ENCODE measurements around the gene NOS1. TPM values are rescaled to one million over a fixed set of nuclear protein-coding genes. Genes with fewer than 3 reads are reported as not detected.
"Not testable (repeated sequence)": the region's sequence is repeated elsewhere in the genome, so short reads cannot be mapped to it uniquely, and the experiment has no call there.

NOS1 gene
- total RNA-seq, 1 donor from 2014 or later, result 17.6 TPM

DNA sequence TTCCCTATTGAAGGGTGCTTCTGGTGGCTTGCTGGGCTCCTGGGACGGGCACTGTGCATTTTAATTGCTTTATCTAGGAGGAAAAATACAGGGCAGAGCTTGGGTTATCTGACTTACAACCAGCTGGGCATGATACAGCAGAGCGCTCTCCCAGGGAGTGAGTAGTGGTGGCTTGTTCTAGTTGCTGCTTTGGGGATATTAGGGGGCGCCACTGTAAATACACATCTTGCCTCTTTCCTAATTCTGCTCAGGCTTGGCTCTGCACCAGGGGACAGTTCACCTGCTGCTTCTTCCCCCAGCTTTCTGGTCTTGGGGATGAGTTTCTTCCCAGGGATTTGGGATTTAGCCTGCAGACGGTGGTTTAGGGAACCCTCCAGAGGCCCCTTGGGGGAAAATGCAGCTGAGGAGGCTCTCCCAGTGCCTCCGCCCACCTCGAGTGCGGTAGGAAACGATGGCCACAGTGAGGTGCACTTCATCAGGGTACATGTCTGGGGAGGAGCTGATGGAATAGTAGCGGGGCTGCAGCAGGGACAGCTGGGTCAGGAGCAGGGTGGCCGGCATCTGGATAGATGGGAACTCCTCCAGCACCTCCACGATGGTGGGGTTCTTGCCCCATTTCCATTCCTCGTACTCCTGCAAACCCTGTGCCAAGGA is 134.3 kb downstream of the NOS1 start:
- DNase-seq (ENCODE audit: low spot score) (no peak), ATAC-seq (no peak)
- intact Hi-C loops (cut with DNase I), result no loop called here

DNA sequence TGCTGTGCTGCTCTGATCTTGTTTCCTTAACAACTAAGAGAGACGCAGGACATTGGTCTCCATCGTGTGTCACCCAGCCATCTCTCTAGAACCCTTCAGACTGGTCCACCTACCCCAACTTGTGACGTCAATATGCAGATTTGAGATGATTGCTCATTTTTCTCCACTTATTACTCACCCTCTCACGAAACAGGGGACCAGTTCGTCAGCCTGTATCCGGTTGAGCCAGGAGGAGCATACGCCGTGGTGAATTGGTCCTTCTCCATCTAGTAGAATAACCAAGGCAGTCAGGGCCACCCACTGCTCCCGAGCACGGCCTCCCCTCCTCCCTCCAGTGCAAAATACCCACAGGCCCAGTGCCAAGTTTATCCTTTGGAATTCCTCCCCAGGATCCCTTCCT is 134.9 kb downstream of the NOS1 start:
- no peak for ATAC-seq
- intact Hi-C loops (cut with DNase I), result no loop called here
- DNase-seq (ENCODE audit: low spot score), result no peak

DNA sequence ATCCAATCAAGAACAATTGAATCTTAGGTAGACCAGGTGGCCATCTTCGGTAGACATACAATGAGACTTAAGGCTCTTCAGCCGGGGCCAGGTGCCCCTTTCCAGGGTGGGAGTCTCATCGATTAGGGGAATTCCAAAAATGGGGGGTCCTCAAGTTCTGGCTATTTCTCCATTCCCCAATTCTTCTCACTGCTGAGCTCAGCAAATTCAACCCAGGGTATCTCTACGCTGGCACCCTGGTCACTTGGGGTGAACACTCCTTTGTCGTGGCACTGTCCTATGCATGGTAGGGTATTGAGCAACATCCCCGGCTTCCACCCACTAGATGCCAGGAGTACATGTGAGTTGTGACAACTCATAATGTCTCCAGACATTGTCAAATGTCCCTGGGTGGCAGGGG is 136.2 kb downstream of the NOS1 start:
- ATAC-seq (no peak), DNase-seq (ENCODE audit: low spot score) (no peak)
- intact Hi-C loops (cut with DNase I), result no loop called here

DNA sequence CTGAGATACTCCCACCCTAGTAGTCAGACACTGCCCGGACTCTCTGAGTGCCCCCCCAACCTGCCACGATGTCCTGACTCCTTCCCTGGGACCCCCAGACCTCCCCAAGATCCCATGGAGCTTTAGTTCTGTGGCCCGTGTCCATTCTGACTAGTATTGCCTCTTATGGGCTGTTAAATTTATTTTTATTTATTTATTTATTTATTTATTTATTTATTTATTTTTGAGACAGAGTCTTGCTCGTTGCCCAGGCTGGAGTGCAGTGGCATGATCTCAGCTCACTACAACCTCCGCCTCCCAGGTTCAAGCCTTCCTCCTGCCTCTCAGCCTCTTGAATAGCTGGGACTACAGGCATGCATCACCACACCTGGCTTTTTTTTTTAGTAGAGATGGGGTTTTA is 140.5 kb downstream of the NOS1 start:
- intact Hi-C loops (cut with DNase I), result loop anchor here (5.0 kb wide), 1 partner anchor 1874 kb away; no protein-coding TSS in a partner anchor
- not testable (repeated sequence) for DNase-seq (ENCODE audit: low spot score); ATAC-seq

DNA sequence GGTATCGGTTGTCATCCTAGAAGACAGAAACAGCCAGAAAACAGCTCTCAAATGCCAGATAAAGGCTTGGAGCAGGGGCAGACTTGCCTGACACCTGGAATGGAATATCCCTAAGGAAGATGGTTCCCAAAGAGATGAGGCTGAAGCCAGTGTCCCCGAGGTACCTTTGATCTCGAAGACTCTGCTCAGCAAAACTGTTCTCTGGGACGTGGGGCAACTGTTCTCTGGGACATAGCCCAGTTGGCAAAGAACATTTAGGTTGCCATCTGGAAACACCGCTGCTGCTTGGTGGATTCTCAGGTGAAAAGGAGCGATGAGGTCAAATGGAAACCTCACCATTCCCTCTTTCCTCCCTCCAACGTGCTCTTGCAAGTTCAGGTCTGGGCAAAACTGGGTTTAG is 143.3 kb downstream of the NOS1 start:
- DNase-seq (ENCODE audit: low spot score), result no peak
- intact Hi-C loops (cut with DNase I), result loop anchor here (10.0 kb wide), 1 partner anchor 617 kb away; no protein-coding TSS in a partner anchor
- no peak for ATAC-seq

DNA sequence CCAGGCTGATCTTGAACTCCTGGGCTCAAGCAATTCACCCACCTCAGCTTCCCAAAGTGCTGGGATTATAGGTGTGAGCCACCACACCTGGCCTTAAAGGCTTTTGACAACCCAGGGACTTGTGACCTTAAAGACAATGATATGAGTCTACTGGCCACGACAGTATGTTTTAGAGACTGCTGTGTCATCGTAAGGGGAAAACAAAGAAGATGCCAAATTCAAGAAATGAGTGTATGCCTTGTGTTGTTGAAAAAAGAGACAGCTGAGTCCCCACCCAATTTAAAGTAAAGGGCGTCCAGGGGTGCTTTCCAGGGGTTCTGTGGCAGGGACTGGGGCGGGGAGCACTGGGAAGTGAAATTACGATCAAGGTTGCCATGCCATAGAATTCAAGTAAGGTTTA is 144.7 kb downstream of the NOS1 start:
- ATAC-seq (no peak), DNase-seq (ENCODE audit: low spot score) (no peak)
- intact Hi-C loops (cut with DNase I), result loop anchor here (10.0 kb wide), 1 partner anchor 618 kb away; no protein-coding TSS in a partner anchor

DNA sequence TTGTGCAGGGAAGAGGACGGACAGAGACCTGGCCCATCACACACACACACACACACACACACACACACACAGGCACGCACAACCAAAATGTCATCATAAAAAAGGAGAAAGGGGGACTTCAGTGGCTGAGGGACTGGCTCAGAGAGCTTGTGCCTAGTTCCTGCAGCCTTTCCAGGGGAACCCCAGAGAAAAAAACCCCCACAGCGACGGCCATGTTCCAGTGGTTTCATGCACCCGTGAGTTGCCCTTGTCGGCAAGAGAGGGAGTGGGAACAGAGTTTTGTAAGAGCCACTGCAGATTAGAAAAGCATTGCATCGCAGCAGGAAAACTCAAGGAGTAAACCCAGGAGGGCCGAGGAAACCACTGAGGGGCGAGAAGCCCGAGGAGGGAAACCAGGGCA is 146.6 kb downstream of the NOS1 start:
- no peak for DNase-seq (ENCODE audit: low spot score)
- no peak for ATAC-seq
- intact Hi-C loops (cut with DNase I), result loop anchor here (10.0 kb wide), 1 partner anchor 620 kb away; no protein-coding TSS in a partner anchor

DNA sequence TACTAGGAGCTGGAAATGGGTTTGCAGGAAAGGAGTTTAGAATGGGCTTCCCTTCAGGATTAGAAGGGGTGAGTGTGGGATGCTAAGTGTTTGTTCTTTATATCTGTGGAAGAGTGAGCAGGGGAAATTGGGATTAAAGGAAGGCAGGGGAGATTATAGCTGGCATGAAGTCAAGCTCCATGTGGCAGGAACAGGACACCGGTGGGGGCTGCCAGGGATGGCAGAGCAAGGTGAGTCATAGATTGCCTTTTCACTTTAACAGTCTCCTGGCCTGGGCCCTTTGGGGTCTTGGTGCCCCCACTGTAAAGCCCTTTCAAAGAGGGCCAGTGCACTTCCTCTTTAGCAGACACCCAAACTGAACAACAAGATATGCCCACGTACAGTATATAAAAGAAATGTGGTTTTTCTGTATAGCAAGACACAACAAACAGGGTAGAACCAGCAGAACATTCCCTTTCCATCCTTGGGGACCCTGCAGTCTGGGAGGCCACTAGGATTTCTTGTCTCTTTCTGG is 148.1 kb downstream of the NOS1 start:
- intact Hi-C loops (cut with DNase I), result loop anchor here (10.0 kb wide), 1 partner anchor 621 kb away; no protein-coding TSS in a partner anchor
- ATAC-seq (no peak), DNase-seq (ENCODE audit: low spot score) (no peak)

DNA sequence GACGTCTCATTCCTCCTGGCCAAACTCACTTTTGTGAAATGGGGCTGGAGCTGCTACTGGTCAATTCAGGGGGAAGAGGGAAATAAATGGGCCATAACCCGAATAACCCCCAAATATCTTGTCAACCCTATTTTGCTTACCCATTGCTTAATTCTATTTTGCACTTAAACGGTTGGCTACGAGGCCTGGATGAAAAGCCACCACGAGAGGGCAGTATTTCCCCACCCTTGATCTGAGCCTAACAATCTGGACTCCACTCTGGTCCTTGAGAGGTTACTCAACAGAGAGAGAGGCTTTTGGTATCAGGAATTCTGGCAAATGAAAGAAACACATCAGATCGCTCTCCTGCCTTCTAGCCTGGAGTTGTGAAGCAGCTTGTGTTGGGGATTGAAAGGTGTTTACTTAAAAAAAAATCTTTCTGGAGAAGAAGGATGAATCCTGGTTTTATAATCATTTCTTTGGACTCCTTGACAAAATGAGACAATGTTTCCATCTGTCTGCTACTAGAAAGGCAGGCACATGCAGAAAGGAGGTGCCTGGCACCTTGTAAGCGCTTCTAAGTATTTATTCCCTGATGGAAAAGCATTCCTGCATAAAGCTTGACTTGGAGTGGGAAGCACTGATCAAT is 148.7 kb downstream of the NOS1 start:
- DNase-seq (ENCODE audit: low spot score) (peak; percentile 87), ATAC-seq (peak; percentile 94)
- intact Hi-C loops (cut with DNase I), result loop anchor here (10.0 kb wide), 1 partner anchor 622 kb away; no protein-coding TSS in a partner anchor

DNA sequence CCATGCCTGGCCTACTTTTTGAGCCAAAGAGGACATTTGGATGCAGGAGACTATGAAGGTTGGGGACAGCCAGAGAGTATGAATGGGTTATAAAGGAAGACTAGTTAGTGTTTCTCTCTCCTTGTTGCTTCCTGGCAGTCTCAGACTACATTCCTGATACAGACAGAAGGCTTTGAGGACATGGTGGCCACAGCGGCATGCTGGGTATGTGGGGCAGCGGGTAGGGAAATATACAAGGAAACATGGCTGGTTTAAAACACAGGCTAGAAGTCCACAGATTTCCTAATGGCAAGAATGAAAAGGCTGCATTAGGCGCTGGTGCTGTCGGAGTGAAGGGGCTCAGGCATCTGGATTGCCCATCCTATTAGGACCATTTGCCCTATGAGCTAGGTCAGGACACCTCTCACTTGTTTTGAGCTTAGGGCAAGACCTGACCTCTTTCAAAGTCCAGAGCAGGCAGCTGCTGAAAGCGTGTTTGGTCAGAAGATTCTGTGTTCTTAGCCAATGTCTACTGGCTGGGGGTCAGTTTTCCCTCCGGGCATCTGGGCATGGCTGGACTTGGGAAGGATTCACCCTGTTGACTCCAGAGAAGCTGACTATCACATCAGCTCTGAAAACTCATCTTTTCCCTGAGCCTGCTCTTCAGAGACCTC is 151.0 kb downstream of the NOS1 start:
- DNase-seq (ENCODE audit: low spot score) (no peak), ATAC-seq (no peak)
- intact Hi-C loops (cut with DNase I), result loop anchor here (10.0 kb wide), 1 partner anchor 624 kb away; no protein-coding TSS in a partner anchor

DNA sequence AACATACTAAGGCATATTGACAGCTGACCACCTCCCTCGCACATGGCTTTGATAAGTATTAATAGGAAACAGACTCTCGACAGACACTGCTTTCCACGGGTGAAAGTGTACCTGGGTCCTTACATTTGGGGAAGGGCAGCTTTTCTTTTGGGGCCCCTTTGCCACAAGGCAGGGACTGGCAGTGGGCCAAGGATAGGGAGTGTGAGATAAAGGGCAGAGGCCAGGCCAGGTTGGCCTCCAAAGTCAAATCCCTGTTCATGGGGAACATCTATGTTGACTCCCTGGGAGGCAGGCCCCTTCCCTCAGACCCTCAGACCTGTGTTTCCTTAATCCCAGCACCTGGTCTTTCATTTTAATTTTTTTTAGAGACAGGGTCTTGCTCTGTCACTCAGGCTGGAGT is 151.8 kb downstream of the NOS1 start:
- intact Hi-C loops (cut with DNase I), result loop anchor here (10.0 kb wide), 1 partner anchor 625 kb away; no protein-coding TSS in a partner anchor
- DNase-seq (ENCODE audit: low spot score) (no peak), ATAC-seq (no peak)

DNA sequence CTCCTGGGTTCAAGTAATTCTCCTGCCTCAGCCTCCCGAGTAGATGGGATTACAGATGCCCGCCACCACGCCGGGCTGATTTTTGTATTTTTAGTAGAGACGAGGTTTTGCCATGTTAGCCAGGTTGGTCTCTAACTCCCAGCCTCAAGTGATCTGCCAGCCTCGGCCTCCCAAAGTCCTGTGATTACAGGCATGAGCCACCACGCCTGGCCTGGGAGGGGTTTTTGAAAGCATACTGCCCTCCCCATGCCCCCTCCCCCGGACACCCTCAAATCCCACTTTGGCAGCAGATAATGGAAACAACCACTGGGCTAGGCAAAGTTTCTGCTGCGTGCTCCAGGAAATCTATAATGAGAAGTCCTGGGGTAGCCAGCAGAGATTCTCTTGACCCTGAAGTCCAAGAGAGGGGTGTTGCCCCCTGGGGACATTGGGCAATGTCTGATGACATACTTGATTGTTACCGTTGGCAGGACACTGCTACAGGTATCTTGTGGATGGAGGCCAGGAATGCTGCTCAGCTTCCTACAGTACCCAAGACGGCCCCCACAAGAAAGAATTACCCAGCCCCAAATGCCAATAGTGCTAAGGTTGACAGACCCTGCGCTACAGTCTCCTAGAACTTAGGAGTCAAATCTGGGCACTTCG is 152.5 kb downstream of the NOS1 start:
- intact Hi-C loops (cut with DNase I), result no loop called here
- ATAC-seq, result no peak
- no peak for DNase-seq (ENCODE audit: low spot score)

DNA sequence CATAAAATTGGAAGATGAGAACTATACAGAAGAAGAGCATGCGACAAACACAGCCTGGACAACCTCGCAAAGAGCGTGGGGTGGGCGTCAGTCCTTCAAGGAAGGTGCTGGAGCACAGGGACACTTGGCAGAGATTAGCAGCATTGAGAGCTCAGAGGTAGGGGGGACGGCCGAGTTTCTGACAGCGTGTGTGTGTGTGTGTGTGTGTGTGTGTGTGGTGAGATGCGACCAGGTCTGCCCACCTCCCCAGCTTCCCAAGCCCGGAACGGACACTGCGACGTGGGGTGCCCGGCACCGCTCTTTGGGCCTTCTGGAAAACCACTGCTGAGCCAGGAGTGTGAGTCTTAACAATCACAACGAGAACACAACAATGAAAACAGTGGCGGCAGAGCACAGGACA is 153.2 kb downstream of the NOS1 start:
- ATAC-seq, result no peak

DNA sequence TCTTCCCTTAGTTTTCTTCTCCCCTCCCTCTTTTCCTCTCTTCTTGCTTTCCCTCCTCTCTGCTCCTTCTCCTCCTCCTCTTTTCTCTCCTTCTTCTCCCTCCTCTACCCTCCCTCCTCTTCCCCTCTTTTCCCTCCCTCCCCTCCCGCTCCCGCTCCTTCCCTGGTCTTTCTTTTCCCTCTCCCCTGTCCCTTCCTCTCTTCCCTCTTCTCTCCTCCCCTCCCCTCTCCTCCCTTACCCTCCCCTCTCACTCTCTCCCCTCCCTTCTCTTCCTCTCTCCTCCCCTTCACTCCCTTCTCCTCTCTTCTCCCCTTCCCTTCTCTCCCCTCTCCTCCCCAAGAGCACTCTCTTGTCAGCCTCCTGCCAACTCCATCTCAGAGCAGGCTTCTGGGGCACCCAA is 153.8 kb downstream of the NOS1 start:
- ATAC-seq (no peak), DNase-seq (ENCODE audit: low spot score) (no peak)
- intact Hi-C loops (cut with DNase I), result no loop called here

More for the DNA sequence above, 153.2 kb downstream of the NOS1 start:
- DNase-seq (ENCODE audit: low spot score), result no peak
- intact Hi-C loops (cut with DNase I), result no loop called here

DNA sequence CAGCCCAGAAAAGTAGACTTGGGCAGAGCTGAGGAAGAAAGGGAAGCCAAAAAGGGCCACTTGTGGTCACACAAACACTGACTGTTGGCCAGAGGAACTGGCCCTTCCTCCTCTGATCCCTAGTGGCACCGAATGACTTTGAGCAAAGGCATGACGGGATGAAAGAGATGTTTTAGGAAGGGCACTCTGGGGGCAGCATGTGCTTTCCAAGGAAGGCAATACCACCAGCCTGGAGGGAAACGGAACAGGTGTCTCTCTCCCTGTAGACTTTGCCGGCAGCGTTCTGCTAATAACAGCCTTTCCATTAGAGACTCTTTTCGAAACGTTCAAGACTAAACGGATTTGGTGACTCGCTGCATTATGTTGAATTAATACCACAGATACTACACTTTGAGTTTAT is 158.9 kb downstream of the NOS1 start:
- intact Hi-C loops (cut with DNase I), result no loop called here
- ATAC-seq (no peak), DNase-seq (ENCODE audit: low spot score) (no peak)

DNA sequence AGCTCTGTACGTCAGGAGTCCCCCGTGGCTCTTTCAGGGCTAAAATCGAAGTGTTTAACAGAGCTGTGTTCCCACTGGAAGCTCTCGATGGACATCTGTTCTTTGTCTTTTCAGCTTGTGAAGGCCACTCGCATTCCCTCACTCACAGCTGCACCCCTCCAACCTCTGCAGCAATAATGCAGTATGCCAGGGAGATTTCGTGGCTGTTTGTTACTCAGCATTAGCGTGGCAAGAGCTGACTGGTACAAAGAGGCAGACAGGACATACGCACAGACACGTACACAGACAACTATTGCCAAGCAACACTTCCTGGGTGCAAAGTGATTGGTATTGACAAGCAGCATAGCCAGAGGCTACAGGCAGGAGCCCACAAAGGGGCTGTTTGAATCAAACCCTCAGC is 159.4 kb downstream of the NOS1 start:
- intact Hi-C loops (cut with DNase I), result no loop called here
- ATAC-seq, result no peak
- no peak for DNase-seq (ENCODE audit: low spot score)

DNA sequence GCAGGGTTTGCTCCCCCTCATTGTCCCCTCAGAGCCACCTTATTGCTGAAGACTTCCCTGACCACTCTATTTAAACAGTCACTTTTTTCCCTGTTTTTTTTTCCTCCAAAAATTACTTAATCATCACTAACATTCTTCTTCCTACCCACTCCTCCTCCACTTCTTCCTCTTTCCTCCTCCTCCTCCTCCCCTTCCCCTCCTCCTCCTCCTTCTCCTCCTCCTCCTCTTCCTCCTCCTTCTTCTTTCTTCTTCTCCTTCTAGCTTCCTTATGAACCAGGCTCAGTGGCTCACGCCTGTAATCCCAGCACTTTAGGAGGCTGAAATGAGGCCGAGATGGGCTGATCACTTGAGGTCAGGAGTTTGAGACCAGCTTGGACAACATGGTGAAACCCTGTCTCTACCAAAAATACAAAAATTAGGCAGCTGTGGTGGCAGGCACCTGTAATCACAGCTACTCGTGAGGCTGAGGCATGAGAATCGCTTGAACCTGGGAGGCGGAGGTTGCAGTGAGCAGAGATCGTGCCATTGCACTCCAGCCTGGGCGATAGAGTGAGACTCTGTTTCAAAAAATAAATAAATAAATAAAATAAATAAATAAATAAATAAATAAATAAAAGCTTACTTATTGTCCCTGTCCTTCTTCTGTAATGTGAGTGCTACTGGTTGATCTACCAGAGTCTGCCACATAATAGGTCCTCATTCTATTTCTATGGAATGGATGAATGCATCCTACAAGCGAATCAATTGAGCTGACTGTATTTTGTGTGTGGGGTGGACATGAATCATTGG is 161.3 kb downstream of the NOS1 start:
- intact Hi-C loops (cut with DNase I); DNase-seq (ENCODE audit: low spot score); ATAC-seq: not testable (repeated sequence)

DNA sequence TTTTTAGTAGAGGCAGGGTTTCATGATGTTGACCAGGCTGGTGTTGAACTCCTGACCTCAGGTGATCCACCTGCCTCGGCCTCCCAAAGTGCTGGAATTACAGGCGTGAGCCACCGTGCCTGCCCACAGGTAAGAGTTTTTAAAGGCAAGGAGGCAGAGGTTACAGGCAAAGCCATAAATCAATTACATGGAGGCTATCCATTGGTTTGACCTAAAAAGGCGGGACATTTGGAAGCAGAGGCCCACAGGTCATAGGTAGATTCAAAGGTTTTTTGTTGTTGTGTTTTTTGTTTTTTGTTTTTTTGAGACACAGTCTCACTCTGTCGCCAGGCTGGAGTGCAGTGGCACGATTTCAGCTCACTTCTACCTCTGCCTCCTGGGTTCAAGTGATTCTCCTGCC is 165.1 kb downstream of the NOS1 start:
- intact Hi-C loops (cut with DNase I); ATAC-seq: not testable (repeated sequence)
- DNase-seq (ENCODE audit: low spot score), result peak; percentile 8
